ENCODE measurements around the gene ZDHHC14. TPM values are rescaled to one million over a fixed set of nuclear protein-coding genes. Genes with fewer than 3 reads are reported as not detected.
"Not testable (repeated sequence)": the region's sequence is repeated elsewhere in the genome, so short reads cannot be mapped to it uniquely, and the experiment has no call there.

The ZDHHC14 gene
- total RNA-seq, 1 donor from 2014 or later = 3.1 TPM

GRCh38 chr6:157381631-157382621 lies 936 bp downstream of the ZDHHC14 start:
- no peak for ATAC-seq

GRCh38 chr6:157382821-157383220 lies 1.8 kb downstream of the ZDHHC14 start:
- ATAC-seq = no peak

- no peak for ATAC-seq
Measured at GRCh38 chr6:157383471-157383870, 2.5 kb downstream of the ZDHHC14 start.

- ATAC-seq = not testable (repeated sequence)
Measured at GRCh38 chr6:157384962-157385361, 4.0 kb downstream of the ZDHHC14 start.

- no peak for ATAC-seq
Measured at GRCh38 chr6:157385482-157385881, 4.5 kb downstream of the ZDHHC14 start.

- no peak for ATAC-seq
Measured at GRCh38 chr6:157386023-157386422, 5.0 kb downstream of the ZDHHC14 start.

- ATAC-seq = no peak
Measured at GRCh38 chr6:157386454-157386853, 5.5 kb downstream of the ZDHHC14 start.

GRCh38 chr6:157388924-157389323 lies 7.9 kb downstream of the ZDHHC14 start:
- ATAC-seq = no peak

- ATAC-seq = no peak
Measured at GRCh38 chr6:157390273-157391060, 9.5 kb downstream of the ZDHHC14 start.

- no peak for ATAC-seq
Measured at GRCh38 chr6:157392927-157393668, 12.1 kb downstream of the ZDHHC14 start.

GRCh38 chr6:157393669-157394327 lies 12.8 kb downstream of the ZDHHC14 start:
- ATAC-seq = no peak

- ATAC-seq = not testable (repeated sequence)
Measured at GRCh38 chr6:157395199-157395598, 14.2 kb downstream of the ZDHHC14 start.

GRCh38 chr6:157396026-157396425 lies 15.0 kb downstream of the ZDHHC14 start:
- no peak for ATAC-seq

GRCh38 chr6:157397660-157398059 lies 16.7 kb downstream of the ZDHHC14 start:
- ATAC-seq = no peak

GRCh38 chr6:157398151-157398550 lies 17.2 kb downstream of the ZDHHC14 start:
- no peak for ATAC-seq

GRCh38 chr6:157400676-157401075 lies 19.7 kb downstream of the ZDHHC14 start:
- no peak for ATAC-seq

GRCh38 chr6:157401734-157402338 lies 20.8 kb downstream of the ZDHHC14 start:
- no peak for ATAC-seq

- ATAC-seq = no peak
Measured at GRCh38 chr6:157402996-157403685, 22.2 kb downstream of the ZDHHC14 start.

- ATAC-seq = no peak
Measured at GRCh38 chr6:157403686-157404051, 22.7 kb downstream of the ZDHHC14 start.

- ATAC-seq = no peak
Measured at GRCh38 chr6:157405986-157406385, 25.0 kb downstream of the ZDHHC14 start.

- no peak for ATAC-seq
Measured at GRCh38 chr6:157406661-157407060, 25.7 kb downstream of the ZDHHC14 start.
